Heart right ventricle (tissue), 16 donors: ENCODE results near the gene PICK1. TPM values are rescaled to one million over a fixed set of nuclear protein-coding genes. Genes with fewer than 3 reads are reported as not detected.
A peak's percentile ranks its signal among the peaks of the same experiment; 100 is the strongest.

ENCODE experiments used
- ATAC-seq, 8 donors: fragments of 200-7000 bp; cut with Tn5 transposase; one replicate each; pipeline ENCODE4 v1.9.1; 2020; ENCODE audit warnings: mild to moderate bottlenecking in 8 of 8, moderate library complexity in 8 of 8, moderate number of reproducible peaks in 1 of 8
- DNase-seq, 2 donors: peaks; one replicate each; pipeline ENCODE4 v3.0.0-alpha.2; 2020
- H3K27ac ChIP-seq, 10 donors: fragments of 200-600 bp; sonication (generic) in 2 of 10; one replicate each; pipeline versions ENCODE4 v1.5.0 to v1.8.0; 2020 to 2022; ENCODE audit warnings: mild to moderate bottlenecking in 3 of 10
- H3K27me3 ChIP-seq, 7 donors: fragments of 200-600 bp; one replicate each; pipeline ENCODE4 v1.8.0; 2021 to 2022; ENCODE audit warnings: mild to moderate bottlenecking in 2 of 7
- H3K36me3 ChIP-seq, 9 donors: fragments of 200-600 bp; sonication (generic) in 1 of 9; one replicate each; pipeline versions ENCODE4 v1.5.0 to v1.8.0; 2020 to 2022; ENCODE audit warnings: mild to moderate bottlenecking in 2 of 9
- H3K4me1 ChIP-seq, 9 donors: fragments of 200-600 bp; sonication (generic) in 1 of 9; one replicate each; pipeline versions ENCODE4 v1.5.0 to v1.8.0; 2020 to 2022; ENCODE audit warnings: mild to moderate bottlenecking in 4 of 9
- H3K4me3 ChIP-seq, 10 donors: fragments of 200-600 bp; sonication (generic) in 2 of 10; one replicate each; pipeline versions ENCODE4 v1.5.0 to v1.8.0; 2020 to 2022; ENCODE audit warnings: mild to moderate bottlenecking in 7 of 10, moderate library complexity in 2 of 10
- H3K9me3 ChIP-seq, 11 donors: fragments of 200-600 bp in 10 of 11; sonication (generic) in 2 of 11; one replicate each; pipeline versions ENCODE4 v1.5.0 to v1.8.0; 2013 to 2022; ENCODE audit warnings: mild to moderate bottlenecking in 2 of 11, control low read depth in 1 of 11, moderate library complexity in 1 of 11
- WGBS, 2 donors: extraction: QIAGEN DNeasy Blood & Tissue Kit; methylation state at CpG; one replicate each; pipeline ENCODE4 v1.1.7; 2013; ENCODE audit warnings: inconsistent platforms in 1 of 2; 5-methylcytosine and 5-hydroxymethylcytosine counted together
- intact Hi-C, 10 donors: fragments of 100-400 bp; cut with DNase I; formaldehyde crosslinking; loops; one replicate each; pipeline versions ENCODE4 v1.11.1 to v1.14.2; 2022
- polyA plus RNA-seq, 2 donors: library from polyadenylated mRNA; stranded (reverse); fragments of 200-250 nt; gene quantifications; one replicate each; pipeline ENCODE4 v1.2.3, GENCODE V29; 2013
- total RNA-seq, 10 donors: library from RNA; stranded (reverse); fragmentation: NEBNext Ultra II Directional in 3 of 10; extraction: Animal tissue kit (Norgen Biotek cat#: 25700) in 3 of 10; gene quantifications; one replicate each; pipeline versions ENCODE4 v1.2.1 to v1.2.4, GENCODE V29; 2021 to 2023
- TF ChIP-seq, protein P1 (sequence below), 9 donors: fragments of 200-600 bp; sonication (generic) in 2 of 9; IDR thresholded peaks; one replicate each; pipeline versions ENCODE4 v1.5.0 to v1.8.0; 2021 to 2022; ENCODE audit warnings: antibody characterized with exemption in 9 of 9, mild to moderate bottlenecking in 5 of 9, moderate library complexity in 1 of 9
- donor health status: Arrhythmogenic right ventricular cardiomyopathy.
- donor health status: ischemic (EF 13 %, LVEDD 7.1; RV severe dilation, severe dysfunction).
- donor health status: healthy with polysubstance abuse.
- donor health status: DM: no; HTN: yes; CAD: no.
- donor health status: DM: no; HTN: no; CAD: no.
- donor health status: ischemic (EF 25% LVEDD 6.9; RV normal size, moderate dysfunction).
- donor health status: ischemic (EF 25% LVEDD 5.7; RV mildly dilated, moderate dysfunction).
- donor health status: healthy.
- donor health status: DM: yes; HTN: yes; CAD: no.
- donor health status: Ischemic cardiomyopathy.
- donor health status: ischemic (EF 35%, LVEDD 5.7; RV mildly dilated, moderate dysfunction).
- donor health status: nonischemic (EF 11% LVEDD 7.7; RV severe dilation, severe dysfunction).
- donor health status: DM: yes; HTN: yes; CAD: no.
- donor health status: PGD.
- donor health status: ischemic (EF 29% LVEDD 5.4; RV normal size, mild dysfunction).
- donor health status: nonischemic (EF 23%, LVEDD 6.1; RV moderate dilation, normal function).

PICK1 gene
- total and polyA plus RNA-seq, 12 donors, result 17.4 to 32.9 (median 23.2) TPM

GRCh38 chr22:38069372-38070249, 12.4 kb downstream of the PICK1 start:
- Histone ChIP-seq H3K9me3 (no peaks in the 10 kb centered on the region), H3K36me3 (peaks cover 0 to 95% (median 25%) of the 10 kb centered on the region in 9 donors), H3K4me1 (peaks cover 14 to 47% (median 37%) of the 10 kb centered on the region in 9 donors), H3K27ac (peak overlapping the region; percentile 72 to 93 (median 86)), H3K4me3 (peak overlapping the region in 6 of 10 donors; percentile 17 to 29 (median 22)), H3K27me3 (no peaks in the 10 kb centered on the region)
- DNase-seq (peak; percentile 81 to 85), ATAC-seq (peak; percentile 82 to 92 (median 89))
- TF ChIP-seq, protein P1, sequence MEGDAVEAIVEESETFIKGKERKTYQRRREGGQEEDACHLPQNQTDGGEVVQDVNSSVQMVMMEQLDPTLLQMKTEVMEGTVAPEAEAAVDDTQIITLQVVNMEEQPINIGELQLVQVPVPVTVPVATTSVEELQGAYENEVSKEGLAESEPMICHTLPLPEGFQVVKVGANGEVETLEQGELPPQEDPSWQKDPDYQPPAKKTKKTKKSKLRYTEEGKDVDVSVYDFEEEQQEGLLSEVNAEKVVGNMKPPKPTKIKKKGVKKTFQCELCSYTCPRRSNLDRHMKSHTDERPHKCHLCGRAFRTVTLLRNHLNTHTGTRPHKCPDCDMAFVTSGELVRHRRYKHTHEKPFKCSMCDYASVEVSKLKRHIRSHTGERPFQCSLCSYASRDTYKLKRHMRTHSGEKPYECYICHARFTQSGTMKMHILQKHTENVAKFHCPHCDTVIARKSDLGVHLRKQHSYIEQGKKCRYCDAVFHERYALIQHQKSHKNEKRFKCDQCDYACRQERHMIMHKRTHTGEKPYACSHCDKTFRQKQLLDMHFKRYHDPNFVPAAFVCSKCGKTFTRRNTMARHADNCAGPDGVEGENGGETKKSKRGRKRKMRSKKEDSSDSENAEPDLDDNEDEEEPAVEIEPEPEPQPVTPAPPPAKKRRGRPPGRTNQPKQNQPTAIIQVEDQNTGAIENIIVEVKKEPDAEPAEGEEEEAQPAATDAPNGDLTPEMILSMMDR (IDR thresholded peaks at IDR 0.05), result peak; percentile 34 to 76 (median 61)
- intact Hi-C loops, result loop anchor here in 1 of 10 donors (10.0 kb wide), 1 partner anchor 505 kb away; the partner anchor contains the start of gene DMC1
- 40 to 51% methylated on average over 21 of the region's 21 CpGs for WGBS, 2 donors

DNA sequence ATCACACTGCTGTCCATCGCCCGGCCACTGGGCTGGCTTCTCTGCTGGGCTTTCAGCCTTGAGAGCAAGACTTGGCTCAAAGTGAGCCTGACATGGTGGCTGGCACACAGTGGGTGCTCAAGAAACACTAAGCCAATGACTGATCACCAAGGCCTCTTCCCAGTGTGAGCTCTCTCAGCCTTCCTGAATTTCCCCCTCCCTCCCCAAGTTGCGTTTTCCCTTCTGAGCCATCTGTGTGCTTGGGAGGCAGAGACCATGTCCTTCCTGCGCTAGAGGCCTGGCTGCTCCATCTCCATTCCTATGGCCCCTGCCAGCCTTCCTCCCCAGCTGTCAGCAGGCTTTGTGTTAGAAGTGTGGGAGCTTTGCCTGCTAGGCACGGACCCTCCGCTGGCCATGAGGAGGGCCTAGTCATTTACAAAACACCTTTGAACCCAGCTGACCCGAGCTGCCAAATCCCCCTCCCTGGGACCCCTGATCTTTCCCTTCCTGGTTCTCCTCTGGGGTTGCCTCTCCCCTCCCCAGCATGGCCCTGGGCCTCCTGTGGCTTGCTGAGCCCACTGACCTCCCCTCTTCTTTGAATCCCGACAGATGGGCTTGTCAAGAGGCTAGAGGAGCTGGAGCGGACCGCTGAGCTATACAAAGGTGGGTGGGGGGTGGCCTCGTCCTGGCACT, 13.2 kb downstream of the PICK1 start:
- no peak for DNase-seq
- WGBS, 2 donors, result 68 to 77% methylated on average over 11 of the region's 11 CpGs
- no peak for ATAC-seq
- Histone ChIP-seq H3K4me3 (no peak overlapping the region), H3K9me3 (no peaks in the 10 kb centered on the region), H3K27ac (peak overlapping the region; percentile 64 to 93 (median 84)), H3K4me1 (peaks cover 14 to 47% (median 37%) of the 10 kb centered on the region in 9 donors), H3K36me3 (peaks cover 0 to 95% (median 18%) of the 10 kb centered on the region in 9 donors), H3K27me3 (no peaks in the 10 kb centered on the region)
- TF ChIP-seq, protein P1 (IDR thresholded peaks at IDR 0.05), result no peak
- intact Hi-C loops, result no loop called here

GRCh38 chr22:38071421-38072321, 14.5 kb downstream of the PICK1 start:
- TF ChIP-seq, protein P1 (IDR thresholded peaks at IDR 0.05), result no peak
- Histone ChIP-seq H3K4me1 (peaks cover 14 to 44% (median 33%) of the 10 kb centered on the region in 9 donors), H3K4me3 (no peak overlapping the region), H3K27ac (peak overlapping the region in 1 of 10 donors; percentile 91), H3K9me3 (no peaks in the 10 kb centered on the region), H3K27me3 (no peaks in the 10 kb centered on the region), H3K36me3 (peaks cover 0 to 85% (median 8%) of the 10 kb centered on the region in 9 donors)
- DNase-seq (no peak), ATAC-seq (no peak)
- intact Hi-C loops, result no loop called here
- 86 to 92% methylated on average over 22 of the region's 22 CpGs for WGBS, 2 donors
